ENCODE measurements around the gene ACAN.

ACAN gene

DNA sequence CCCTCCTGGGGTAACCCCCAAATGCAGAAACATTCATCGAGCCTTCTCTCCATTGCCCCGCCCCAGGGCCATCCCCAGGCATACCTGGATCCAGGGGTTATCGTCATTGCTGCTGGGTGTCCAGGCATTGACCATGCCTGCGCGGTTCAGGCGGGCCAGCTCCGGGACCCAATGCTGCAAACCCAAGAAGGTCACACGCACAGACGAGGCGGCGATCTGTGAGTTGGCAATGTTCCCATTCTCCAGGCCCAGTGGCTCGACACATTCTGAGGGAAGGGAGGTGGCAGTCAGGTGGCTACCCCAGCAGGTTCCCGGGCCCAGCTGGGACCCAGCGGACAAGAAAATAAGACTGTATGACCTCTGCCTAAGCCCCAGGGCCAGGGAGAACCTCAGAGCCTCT lies 103.9 kb downstream of the ACAN start:
- no peak for TF ChIP-seq POLR2AphosphoS5 (IDR thresholded peaks at IDR 0.05; ENCODE audit: low read depth, low read length)
- no peak for TF ChIP-seq SIN3A (IDR thresholded peaks at IDR 0.05; ENCODE audit: borderline replicate concordance, insufficient read depth, low read length)
- no peak for TF ChIP-seq TAF1 (IDR thresholded peaks at IDR 0.05; ENCODE audit: borderline replicate concordance, insufficient read depth, low read length)
- TF ChIP-seq FOXP2 (optimal IDR thresholded peaks at IDR 0.05; ENCODE audit: borderline replicate concordance, extremely low read depth, extremely low read length, insufficient read depth), result no peak
- TF ChIP-seq, protein P1, sequence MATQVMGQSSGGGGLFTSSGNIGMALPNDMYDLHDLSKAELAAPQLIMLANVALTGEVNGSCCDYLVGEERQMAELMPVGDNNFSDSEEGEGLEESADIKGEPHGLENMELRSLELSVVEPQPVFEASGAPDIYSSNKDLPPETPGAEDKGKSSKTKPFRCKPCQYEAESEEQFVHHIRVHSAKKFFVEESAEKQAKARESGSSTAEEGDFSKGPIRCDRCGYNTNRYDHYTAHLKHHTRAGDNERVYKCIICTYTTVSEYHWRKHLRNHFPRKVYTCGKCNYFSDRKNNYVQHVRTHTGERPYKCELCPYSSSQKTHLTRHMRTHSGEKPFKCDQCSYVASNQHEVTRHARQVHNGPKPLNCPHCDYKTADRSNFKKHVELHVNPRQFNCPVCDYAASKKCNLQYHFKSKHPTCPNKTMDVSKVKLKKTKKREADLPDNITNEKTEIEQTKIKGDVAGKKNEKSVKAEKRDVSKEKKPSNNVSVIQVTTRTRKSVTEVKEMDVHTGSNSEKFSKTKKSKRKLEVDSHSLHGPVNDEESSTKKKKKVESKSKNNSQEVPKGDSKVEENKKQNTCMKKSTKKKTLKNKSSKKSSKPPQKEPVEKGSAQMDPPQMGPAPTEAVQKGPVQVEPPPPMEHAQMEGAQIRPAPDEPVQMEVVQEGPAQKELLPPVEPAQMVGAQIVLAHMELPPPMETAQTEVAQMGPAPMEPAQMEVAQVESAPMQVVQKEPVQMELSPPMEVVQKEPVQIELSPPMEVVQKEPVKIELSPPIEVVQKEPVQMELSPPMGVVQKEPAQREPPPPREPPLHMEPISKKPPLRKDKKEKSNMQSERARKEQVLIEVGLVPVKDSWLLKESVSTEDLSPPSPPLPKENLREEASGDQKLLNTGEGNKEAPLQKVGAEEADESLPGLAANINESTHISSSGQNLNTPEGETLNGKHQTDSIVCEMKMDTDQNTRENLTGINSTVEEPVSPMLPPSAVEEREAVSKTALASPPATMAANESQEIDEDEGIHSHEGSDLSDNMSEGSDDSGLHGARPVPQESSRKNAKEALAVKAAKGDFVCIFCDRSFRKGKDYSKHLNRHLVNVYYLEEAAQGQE (IDR thresholded peaks at IDR 0.05; ENCODE audit: insufficient read depth in 1 of 2, low read depth in 2 of 2, low read length in 2 of 2), result no peak

DNA sequence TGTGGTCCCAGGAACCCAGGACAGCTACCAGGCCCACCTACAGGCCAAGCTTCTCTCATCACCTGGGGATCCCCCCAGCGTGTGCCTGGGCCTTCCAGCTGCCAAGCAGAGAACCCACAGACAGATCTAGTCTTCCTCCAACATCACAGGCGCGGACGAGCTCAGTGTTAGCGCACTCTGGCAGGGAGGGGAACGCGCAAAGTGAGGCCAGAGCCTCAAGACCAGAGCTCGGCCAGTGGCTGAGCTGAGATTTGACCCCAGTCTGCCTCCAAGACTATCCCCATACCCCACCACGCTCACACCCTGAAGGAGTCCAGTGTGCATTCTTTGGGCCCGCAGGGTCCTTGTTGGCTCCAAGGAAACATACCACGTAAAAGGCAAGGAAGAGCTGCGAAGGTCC lies 104.9 kb downstream of the ACAN start:
- TF ChIP-seq FOXP2 (optimal IDR thresholded peaks at IDR 0.05; ENCODE audit: borderline replicate concordance, extremely low read depth, extremely low read length, insufficient read depth), result no peak

DNA sequence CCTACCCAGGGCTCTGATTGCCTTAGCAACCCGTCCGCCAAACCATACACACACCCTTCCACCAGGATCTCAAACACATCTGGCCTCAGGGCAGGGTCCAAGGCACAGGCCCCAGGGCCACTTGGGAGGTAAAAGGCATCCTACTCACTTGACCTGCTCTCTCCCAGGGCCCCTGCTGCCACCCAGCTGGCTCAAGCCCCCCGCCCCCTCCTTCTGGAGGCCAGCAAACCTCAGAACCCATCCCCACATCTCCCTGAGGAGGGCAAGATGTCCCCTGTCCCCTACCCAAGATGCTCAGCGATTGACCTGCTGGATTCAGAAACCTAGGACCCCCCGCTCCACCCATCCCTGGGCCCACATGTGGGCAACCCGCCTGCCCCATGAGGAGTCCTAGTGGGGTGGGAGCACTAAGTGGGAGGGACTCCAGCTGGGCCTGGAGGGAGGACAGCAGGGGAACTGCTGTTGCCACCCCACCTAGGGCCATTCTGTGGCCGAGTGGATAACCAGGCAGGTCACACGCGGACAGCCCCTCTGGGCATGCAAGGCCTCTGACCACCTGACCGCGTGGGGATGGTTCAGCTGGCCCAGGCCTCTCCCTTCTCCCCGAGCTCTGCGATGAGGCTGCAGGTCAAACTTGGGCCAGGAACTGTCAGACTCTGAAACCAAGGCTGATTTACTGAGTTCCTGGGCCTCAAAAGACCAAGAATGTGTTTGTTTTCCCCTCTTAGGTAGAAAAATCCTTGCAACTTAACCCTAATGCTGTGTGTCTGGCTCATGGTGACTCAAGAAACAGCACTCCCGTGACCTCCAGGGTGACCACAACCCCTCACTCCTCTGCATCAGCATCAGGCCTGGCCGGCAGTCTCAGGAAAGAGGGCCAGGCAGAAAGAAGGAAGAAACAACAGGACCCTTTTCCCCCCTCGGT lies 105.7 kb downstream of the ACAN start:
- no peak for TF ChIP-seq TAF1 (IDR thresholded peaks at IDR 0.05; ENCODE audit: borderline replicate concordance, insufficient read depth, low read length)
- TF ChIP-seq, protein P1 (IDR thresholded peaks at IDR 0.05; ENCODE audit: insufficient read depth in 1 of 2, low read depth in 2 of 2, low read length in 2 of 2), result no peak

DNA sequence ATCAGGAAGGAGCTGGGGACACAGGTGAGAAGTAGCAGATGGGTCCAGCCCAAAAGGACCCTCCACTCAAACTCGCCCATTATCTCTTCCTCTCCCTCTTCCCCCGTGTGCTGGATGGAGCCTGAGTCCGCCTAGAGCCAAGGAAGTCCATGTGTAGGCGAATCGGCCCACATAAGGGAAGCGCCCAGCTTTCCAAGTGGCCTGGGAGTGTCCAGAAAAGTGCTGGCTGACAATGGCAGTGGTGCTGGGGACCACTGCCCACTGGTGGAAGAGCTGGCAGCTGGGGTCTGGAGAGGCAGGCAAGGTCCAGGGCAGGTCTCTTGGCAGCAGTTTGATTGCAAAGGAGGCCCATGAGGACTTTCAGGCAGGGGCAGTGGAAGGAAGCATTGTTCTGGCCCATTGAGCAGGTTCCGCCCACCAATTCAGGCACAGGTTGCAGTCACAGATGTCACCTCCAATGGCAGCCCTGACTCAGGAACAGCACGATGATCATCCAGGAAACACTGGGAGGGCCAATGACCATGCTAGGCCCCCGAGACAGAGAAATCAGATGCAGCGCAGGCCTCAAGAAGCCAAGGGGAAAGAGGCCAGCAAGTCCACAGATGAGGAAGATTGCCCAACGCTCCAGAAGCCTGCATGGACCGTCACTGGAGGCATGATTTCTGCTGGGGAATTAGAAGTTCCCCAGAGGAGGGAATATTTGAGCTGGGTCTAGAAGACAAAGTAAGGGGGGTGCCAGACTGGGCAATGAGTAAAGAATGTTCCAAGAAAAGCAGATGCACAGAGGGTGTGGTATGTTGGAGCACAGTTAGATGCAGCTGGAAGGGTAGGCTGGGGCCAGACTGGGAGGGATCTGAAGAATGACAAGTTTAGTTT lies 107.0 kb downstream of the ACAN start:
- no peak for TF ChIP-seq FOXP2 (optimal IDR thresholded peaks at IDR 0.05; ENCODE audit: borderline replicate concordance, extremely low read depth, extremely low read length, insufficient read depth)
- TF ChIP-seq POLR2AphosphoS5 (IDR thresholded peaks at IDR 0.05; ENCODE audit: low read depth, low read length), result no peak
- no peak for TF ChIP-seq SIN3A (IDR thresholded peaks at IDR 0.05; ENCODE audit: borderline replicate concordance, insufficient read depth, low read length)
- no peak for TF ChIP-seq TAF1 (IDR thresholded peaks at IDR 0.05; ENCODE audit: borderline replicate concordance, insufficient read depth, low read length)
- TF ChIP-seq, protein P1 (IDR thresholded peaks at IDR 0.05; ENCODE audit: insufficient read depth in 1 of 2, low read depth in 2 of 2, low read length in 2 of 2), result no peak

DNA sequence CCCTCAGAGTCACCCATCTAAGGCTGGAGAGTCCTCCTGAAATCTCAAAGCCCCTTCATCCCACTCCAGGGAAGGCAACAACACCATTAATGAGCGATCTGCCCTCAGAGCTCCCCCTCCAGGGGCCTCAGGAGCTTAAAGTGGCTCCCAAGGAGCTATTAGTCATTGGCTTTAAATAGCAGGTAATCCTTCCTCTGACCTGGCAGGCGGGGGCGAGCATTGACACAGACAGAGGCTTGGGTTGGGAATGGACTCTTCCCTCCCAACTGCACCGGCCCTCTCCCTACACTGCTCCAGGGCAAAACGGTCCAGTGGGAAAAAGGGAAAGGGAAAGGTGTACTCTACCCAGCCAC lies 108.5 kb downstream of the ACAN start:
- TF ChIP-seq FOXP2 (optimal IDR thresholded peaks at IDR 0.05; ENCODE audit: borderline replicate concordance, extremely low read depth, extremely low read length, insufficient read depth) (no peak), POLR2AphosphoS5 (IDR thresholded peaks at IDR 0.05; ENCODE audit: low read depth, low read length) (no peak), SIN3A (IDR thresholded peaks at IDR 0.05; ENCODE audit: borderline replicate concordance, insufficient read depth, low read length) (no peak), TAF1 (IDR thresholded peaks at IDR 0.05; ENCODE audit: borderline replicate concordance, insufficient read depth, low read length) (no peak)
- TF ChIP-seq, protein P1 (IDR thresholded peaks at IDR 0.05; ENCODE audit: insufficient read depth in 1 of 2, low read depth in 2 of 2, low read length in 2 of 2), result no peak

Measured in PFSK-1 (cell line).